ENCODE data around the gene PPP2R1B.

PPP2R1B gene

DNA sequence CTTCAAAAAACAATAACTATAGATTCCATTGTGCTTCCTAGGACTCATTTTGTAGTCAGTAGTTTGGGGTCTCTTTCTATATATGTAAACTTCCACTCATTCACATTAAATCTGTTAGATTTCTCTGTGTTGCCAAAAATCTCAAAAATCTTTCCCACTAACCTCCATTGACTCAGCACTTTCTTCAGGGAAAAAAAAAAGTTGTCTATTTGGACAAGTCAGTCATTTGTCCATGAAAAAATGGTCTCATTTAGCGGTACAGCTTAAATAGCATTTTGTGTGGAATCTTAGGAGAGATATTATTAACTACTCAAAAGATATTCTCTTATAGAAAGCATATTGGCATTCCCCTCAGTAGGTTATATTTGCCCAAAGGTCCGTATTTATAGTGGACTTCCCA lies 81.9 kb downstream of the PPP2R1B start:
- Histone ChIP-seq H3K4me3 (ENCODE audit: low read length) (no peak overlapping the region), H3K4me2 (ENCODE audit: low read length) (no peak overlapping the region), H3K9me3 (replicated peaks; ENCODE audit: low read length) (no peaks in the 10 kb centered on the region), H3K9ac (ENCODE audit: low read depth, low read length) (no peak overlapping the region), H3K27me3 (ENCODE audit: control insufficient read depth, insufficient read depth, low read length) (no peaks in the 10 kb centered on the region), H3K4me1 (ENCODE audit: control insufficient read depth, insufficient read depth, low read length) (no peaks in the 10 kb centered on the region), H3K36me3 (ENCODE audit: insufficient read depth, low read length) (peaks cover 19% of the 10 kb centered on the region)

DNA sequence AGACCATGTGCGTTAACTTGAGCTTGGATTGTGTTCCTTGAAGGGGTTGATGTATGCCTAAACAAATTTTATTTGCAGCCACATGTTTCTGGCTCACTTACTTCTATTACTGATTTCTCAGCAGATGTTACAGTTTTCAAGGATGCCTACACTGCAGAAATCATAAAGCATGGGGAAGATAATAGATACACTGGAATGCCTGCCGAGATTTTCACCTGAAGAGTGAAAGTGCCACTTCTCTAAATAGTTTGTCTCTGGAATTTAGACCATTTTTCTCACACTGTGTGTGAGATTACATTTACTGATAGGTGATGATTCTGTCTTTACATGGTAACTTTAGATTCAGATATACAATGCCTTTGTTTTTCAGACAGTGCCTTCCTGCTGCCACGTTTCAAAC lies 82.4 kb downstream of the PPP2R1B start:
- no peaks in the 10 kb centered on the region for H3K27me3 ChIP-seq (ENCODE audit: control insufficient read depth, insufficient read depth, low read length)
- peaks cover 14% of the 10 kb centered on the region for H3K36me3 ChIP-seq (ENCODE audit: insufficient read depth, low read length)
- H3K9ac ChIP-seq (ENCODE audit: low read depth, low read length), result no peak overlapping the region
- no peaks in the 10 kb centered on the region for H3K9me3 ChIP-seq (replicated peaks; ENCODE audit: low read length)
- no peak overlapping the region for H3K4me2 ChIP-seq (ENCODE audit: low read length)
- H3K4me3 ChIP-seq (ENCODE audit: low read length), result no peak overlapping the region
- no peaks in the 10 kb centered on the region for H3K4me1 ChIP-seq (ENCODE audit: control insufficient read depth, insufficient read depth, low read length)

DNA sequence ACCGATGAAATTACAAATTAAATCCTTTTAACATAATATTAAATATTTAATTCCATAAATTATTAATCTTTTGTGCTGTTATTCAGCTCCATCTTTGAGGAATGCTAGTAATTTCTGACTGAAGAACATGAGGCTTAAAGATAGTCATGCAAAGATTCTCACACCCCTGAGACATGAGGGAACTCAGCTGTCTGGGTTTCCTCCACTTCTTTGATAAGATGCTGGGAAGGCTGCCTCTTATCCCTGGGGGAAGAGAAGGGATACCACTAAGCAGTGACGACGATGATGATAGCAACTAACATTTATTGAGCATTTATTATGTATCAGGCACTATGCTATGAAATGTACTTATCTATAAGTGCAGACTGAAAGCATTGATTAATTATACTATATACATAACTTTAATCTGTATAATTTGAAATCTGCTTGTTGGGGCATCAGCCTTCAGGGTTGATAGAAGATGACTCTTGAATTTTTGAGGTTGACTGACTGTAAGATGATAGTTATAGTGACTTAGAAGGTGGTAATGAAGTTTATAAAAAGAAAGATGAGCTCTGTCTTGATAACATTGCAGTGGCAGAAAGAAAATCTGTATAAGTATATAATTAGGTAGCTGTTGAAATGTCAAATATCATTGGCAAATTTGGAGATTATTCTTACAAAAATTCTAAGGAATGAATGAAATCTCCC lies 85.6 kb downstream of the PPP2R1B start:
- Histone ChIP-seq H3K27me3 (ENCODE audit: control insufficient read depth, insufficient read depth, low read length) (no peaks in the 10 kb centered on the region), H3K9me3 (replicated peaks; ENCODE audit: low read length) (no peaks in the 10 kb centered on the region), H3K4me1 (ENCODE audit: control insufficient read depth, insufficient read depth, low read length) (peaks cover 12% of the 10 kb centered on the region), H3K36me3 (ENCODE audit: insufficient read depth, low read length) (peaks cover 15% of the 10 kb centered on the region), H3K4me3 (ENCODE audit: low read length) (no peak overlapping the region), H3K4me2 (ENCODE audit: low read length) (no peak overlapping the region), H3K9ac (ENCODE audit: low read depth, low read length) (no peak overlapping the region)

All from skeletal muscle satellite cell (primary cell).